Neutrophil (primary cell): ENCODE results near the gene BUB3.

Source experiments
- H3K27ac ChIP-seq: fragments of 200-600 bp; sonication (generic); 2 replicates; pipeline ENCODE4 v1.5.1; 2016; ENCODE audit warnings: mild to moderate bottlenecking, moderate library complexity
- H3K27me3 ChIP-seq: fragments of 200-600 bp; sonication (generic); 2 replicates; pipeline ENCODE4 v1.6.0; 2016; ENCODE audit warnings: mild to moderate bottlenecking
- H3K36me3 ChIP-seq: fragments of 200-600 bp; sonication (generic); 2 replicates; pipeline ENCODE4 v1.5.1; 2017
- H3K4me1 ChIP-seq, 2 experiments: fragments of 200-600 bp in 1 of 2; sonication (generic) in 1 of 2; 1 replicate in 1 of 2; 2 replicates in 1 of 2; pipeline versions ENCODE4 v1.5.1 to v1.6.1; 2013 to 2016; ENCODE audit warnings: low read depth in 1 of 2, low read length in 1 of 2, mild to moderate bottlenecking in 1 of 2, moderate library complexity in 1 of 2; ENCODE audit not compliant: control insufficient read depth in 1 of 2, insufficient read depth in 1 of 2
- H3K4me3 ChIP-seq, 2 experiments: fragments of 200-600 bp in 1 of 2; sonication (generic) in 1 of 2; 1 replicate in 1 of 2; 2 replicates in 1 of 2; pipeline ENCODE4 v1.5.1; 2013 to 2016; ENCODE audit warnings: low read depth in 1 of 2, low read length in 1 of 2, mild to moderate bottlenecking in 1 of 2, moderate library complexity in 1 of 2
- H3K9me3 ChIP-seq: fragments of 200-600 bp; sonication (generic); 2 replicates; pipeline ENCODE4 v1.5.1; 2016
- TF ChIP-seq, protein P1 (sequence below): fragments of 200-600 bp; sonication (generic); IDR thresholded peaks from 2 replicates; pipeline ENCODE4 v1.5.1; 2016; ENCODE audit warnings: antibody characterized with exemption

The BUB3 gene

GRCh38 chr10:123183724-123184123 is 29.5 kb downstream of the BUB3 start:
- H3K27me3 ChIP-seq = no peaks in the 10 kb centered on the region
- H3K9me3 ChIP-seq = peaks cover 13% of the 10 kb centered on the region
- no peaks in the 10 kb centered on the region for H3K36me3 ChIP-seq
- no peak overlapping the region for H3K27ac ChIP-seq
- TF ChIP-seq, protein P1, sequence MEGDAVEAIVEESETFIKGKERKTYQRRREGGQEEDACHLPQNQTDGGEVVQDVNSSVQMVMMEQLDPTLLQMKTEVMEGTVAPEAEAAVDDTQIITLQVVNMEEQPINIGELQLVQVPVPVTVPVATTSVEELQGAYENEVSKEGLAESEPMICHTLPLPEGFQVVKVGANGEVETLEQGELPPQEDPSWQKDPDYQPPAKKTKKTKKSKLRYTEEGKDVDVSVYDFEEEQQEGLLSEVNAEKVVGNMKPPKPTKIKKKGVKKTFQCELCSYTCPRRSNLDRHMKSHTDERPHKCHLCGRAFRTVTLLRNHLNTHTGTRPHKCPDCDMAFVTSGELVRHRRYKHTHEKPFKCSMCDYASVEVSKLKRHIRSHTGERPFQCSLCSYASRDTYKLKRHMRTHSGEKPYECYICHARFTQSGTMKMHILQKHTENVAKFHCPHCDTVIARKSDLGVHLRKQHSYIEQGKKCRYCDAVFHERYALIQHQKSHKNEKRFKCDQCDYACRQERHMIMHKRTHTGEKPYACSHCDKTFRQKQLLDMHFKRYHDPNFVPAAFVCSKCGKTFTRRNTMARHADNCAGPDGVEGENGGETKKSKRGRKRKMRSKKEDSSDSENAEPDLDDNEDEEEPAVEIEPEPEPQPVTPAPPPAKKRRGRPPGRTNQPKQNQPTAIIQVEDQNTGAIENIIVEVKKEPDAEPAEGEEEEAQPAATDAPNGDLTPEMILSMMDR = no peak
- H3K4me3 ChIP-seq = no peak overlapping the region
- no peaks in the 10 kb centered on the region for H3K4me1 ChIP-seq

DNA sequence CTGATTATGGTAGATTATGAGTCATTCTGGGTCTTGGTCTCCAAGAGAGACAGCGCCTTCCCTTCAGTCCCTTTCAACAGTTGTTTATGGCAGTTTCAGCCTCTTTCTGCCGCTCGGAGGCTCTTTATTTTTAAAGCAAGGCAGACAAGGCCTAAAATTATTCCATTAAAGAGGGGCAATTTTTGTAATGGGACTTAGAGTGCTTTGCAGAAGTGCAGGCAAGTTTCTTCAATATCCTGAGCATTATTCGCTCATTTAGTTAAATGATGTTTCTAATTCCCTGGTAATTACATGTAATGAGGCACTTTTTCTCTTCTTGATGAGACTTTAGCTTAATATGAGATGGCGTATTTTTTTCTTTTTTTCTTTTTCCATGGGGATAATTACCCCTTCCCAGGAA is 33.6 kb downstream of the BUB3 start:
- H3K27me3 ChIP-seq = no peaks in the 10 kb centered on the region
- no peak overlapping the region for H3K27ac ChIP-seq
- H3K4me3 ChIP-seq = no peak overlapping the region
- H3K9me3 ChIP-seq = peaks cover 13% of the 10 kb centered on the region
- TF ChIP-seq, protein P1 = no peak
- H3K4me1 ChIP-seq = no peaks in the 10 kb centered on the region
- H3K36me3 ChIP-seq = peaks cover 12% of the 10 kb centered on the region

DNA sequence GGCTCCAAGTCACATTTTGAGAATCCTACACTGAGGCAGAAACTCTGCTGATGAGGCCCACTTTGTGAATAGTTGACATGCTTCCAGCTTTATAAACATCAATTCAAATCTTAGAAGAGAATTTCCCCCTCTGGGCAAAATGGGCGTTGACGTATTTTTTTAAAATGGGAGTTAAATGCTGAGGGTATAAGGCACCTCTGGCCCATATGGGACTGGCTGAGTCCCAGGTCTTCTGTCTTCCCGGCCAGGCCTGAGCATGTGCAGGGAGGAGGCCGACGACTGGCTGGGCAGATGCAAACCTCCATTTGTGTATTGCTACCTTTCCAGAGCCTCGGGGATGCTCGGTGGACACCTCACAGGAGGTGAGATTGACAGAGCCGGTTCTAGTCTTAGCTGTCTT is 37.7 kb downstream of the BUB3 start:
- Histone ChIP-seq H3K36me3 (peaks cover 12% of the 10 kb centered on the region), H3K4me1 (no peaks in the 10 kb centered on the region), H3K9me3 (no peaks in the 10 kb centered on the region), H3K4me3 (no peak overlapping the region), H3K27ac (no peak overlapping the region), H3K27me3 (no peaks in the 10 kb centered on the region)
- TF ChIP-seq, protein P1 = no peak

DNA sequence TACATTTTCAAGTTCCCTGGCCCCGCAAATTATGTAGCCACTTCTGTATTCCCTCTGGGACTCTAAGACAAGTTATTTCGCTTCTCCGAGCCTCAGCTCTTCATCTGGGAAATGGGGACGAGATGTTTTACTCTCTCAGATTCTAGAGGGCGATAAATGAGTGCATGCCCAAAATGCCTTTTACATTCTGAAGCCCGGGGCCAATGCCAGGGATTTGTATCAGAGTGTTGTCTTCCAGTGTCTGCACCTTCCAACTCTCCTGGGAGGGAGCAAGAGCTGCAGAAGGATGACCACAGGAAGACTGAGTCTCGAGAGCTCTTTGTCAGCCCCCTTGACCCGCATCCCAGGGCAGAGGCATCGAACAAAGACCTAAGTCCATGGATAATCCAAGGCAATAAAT is 39.9 kb downstream of the BUB3 start:
- no peaks in the 10 kb centered on the region for H3K9me3 ChIP-seq
- no peak overlapping the region for H3K27ac ChIP-seq
- H3K4me3 ChIP-seq = no peak overlapping the region
- H3K4me1 ChIP-seq = no peaks in the 10 kb centered on the region
- TF ChIP-seq, protein P1 = no peak
- no peaks in the 10 kb centered on the region for H3K27me3 ChIP-seq
- H3K36me3 ChIP-seq = peaks cover 12% of the 10 kb centered on the region

DNA sequence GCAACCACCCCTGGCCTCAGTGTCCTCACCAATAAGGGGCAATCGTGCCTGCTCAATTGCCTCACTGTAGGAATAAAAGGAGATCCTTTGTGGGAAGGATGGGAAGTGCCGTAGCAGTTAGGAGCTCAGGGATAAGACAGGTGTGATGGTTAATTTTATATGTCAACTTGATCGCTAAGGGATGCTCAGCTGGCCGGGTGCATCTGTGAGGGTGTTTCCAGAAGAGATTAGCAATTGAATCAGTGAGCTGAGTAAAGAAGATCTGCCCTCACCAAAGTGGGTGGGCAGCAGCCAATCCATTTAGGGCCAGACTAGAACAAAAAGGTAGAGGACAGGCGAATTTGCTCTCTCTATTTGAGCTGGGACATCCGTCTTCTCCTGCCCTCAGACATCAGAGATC is 46.3 kb downstream of the BUB3 start:
- H3K27me3 ChIP-seq = no peaks in the 10 kb centered on the region
- H3K9me3 ChIP-seq = no peaks in the 10 kb centered on the region
- TF ChIP-seq, protein P1 = no peak
- no peaks in the 10 kb centered on the region for H3K36me3 ChIP-seq
- no peaks in the 10 kb centered on the region for H3K4me1 ChIP-seq
- no peak overlapping the region for H3K27ac ChIP-seq
- H3K4me3 ChIP-seq = no peak overlapping the region

DNA sequence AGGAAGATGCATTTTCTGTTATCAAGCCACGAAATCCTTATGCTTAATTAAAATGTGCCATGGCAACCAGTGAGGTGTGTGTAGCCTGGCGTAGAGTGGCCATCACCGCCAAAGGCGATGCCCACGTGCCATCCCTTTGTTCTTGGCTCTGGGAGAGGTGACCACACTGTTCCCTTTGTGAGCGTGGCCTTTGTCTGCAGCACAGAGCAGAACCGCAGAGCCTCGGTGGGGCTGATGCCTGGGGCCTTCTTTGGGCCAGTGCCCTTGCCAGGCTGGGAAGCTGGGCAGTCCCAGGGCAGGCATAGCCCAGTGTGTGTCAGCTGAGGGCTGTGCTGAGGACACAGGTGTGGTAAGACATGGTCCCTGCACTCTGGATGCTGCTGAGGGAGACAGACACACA is 48.3 kb downstream of the BUB3 start:
- no peaks in the 10 kb centered on the region for H3K27me3 ChIP-seq
- no peak overlapping the region for H3K4me3 ChIP-seq
- TF ChIP-seq, protein P1 = no peak
- H3K9me3 ChIP-seq = no peaks in the 10 kb centered on the region
- no peak overlapping the region for H3K27ac ChIP-seq
- H3K4me1 ChIP-seq = no peaks in the 10 kb centered on the region
- no peaks in the 10 kb centered on the region for H3K36me3 ChIP-seq
